HG03342 (cell line): Measurements from ENCODE around the gene CLIP1.
"Not testable (repeated sequence)": the region's sequence is repeated elsewhere in the genome, so short reads cannot be mapped to it uniquely, and the experiment has no call there.

Source experiments
- ATAC-seq: cut with Tn5 transposase; IDR thresholded peaks from one replicate; pipeline ENCODE4 v1.9.1; 2021; ENCODE audit warnings: mild to moderate bottlenecking, moderate library complexity; ENCODE audit not compliant: unreplicated experiment

CLIP1 gene

GRCh38 chr12:122362755-122363154, 59.7 kb downstream of the CLIP1 start:
- ATAC-seq, result no peak

DNA sequence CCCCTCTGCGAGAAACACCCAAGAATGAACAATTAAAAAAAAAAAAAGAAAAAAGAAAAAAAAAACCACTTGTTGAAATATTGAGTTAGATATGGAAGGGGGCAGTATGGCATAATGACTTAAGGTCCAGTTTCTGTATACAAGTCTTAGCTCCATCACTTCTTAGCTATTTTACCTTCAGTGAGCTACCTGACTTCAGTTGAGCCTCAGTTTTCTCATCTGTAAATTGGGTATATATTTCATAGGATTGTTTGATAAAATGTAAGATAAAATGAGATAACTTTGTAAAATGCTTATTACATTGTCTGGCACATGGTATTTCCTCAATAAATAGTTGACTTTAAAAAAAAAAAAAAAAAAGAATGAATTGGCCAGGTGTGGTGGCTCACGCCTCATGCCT, 64.1 kb downstream of the CLIP1 start:
- ATAC-seq, result not testable (repeated sequence)

DNA sequence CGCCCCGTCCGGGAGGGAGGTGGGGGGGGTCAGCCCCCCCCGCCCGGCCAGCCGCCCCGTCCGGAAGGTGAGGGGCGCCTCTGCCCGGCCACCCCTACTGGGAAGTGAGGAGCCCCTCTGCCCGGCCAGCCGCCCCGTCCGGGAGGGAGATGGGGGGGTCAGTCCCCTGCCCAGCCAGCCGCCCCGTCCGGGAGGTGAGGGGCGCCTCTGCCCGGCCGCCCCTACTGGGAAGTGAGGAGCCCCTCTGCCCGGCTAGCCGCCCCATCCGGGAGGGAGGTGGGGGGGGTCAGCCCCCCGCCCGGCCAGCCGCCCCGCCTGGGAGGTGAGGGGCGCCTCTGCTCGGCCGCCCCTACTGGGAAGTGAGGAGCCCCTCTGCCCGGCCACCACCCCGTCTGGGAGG, 64.9 kb downstream of the CLIP1 start:
- not testable (repeated sequence) for ATAC-seq

- ATAC-seq, result not testable (repeated sequence)
Observed at GRCh38 chr12:122356991-122357390, 65.5 kb downstream of the CLIP1 start.

DNA sequence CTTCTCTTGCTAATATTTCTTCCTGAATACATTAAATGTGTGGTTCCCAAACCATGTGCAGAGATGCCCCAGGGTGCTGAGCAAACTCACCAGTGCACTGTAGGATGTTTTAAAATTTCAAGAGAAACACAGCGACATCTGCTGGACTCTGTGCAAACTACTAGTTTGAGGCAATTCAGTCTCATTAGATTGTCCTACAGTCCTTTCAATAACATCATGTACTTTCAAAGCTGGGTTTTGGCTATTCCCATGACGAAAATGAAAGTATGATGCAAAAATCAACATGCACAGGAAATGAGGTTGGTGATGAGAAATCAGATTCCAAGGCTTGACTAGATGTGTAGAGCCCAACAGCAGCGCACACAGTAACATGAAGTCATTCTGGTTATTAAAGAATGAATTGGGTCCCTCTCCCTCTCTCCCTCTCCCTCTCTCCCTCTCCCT, 66.3 kb downstream of the CLIP1 start:
- no peak for ATAC-seq

GRCh38 chr12:122355706-122356105, 66.8 kb downstream of the CLIP1 start:
- no peak for ATAC-seq

DNA sequence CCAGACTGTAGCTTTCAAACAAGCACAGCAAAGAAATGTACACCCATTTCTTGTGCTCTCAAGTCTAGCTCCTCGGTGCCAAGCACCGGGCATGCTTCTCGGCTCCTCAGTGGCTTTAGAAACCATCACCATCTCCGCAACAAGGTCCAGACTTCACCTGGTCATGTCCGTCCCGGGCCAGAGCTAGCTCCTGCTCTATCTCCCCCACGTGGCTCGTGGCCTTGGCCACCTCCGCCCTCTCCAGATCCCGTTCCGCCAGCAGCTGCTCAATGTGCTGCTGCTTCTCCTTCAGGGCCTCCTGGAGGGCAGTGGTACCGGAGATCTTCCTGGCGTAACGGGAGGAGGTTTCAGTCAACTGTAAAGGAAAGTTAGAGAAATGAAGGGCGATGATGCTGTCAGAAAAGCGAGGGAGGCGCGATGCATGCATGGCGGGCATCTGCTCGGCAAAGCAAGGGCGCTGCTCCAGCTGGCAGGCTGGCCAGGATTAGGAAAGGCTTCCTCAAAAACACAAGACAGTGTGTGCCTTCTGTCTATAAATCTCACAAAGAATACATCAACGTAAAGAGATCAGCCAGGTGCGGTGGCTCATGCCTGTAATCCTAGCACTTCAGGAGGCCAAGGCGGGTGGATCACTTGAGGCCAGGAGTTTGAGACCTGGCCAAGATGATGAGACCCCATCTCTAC, 67.4 kb downstream of the CLIP1 start:
- no peak for ATAC-seq

DNA sequence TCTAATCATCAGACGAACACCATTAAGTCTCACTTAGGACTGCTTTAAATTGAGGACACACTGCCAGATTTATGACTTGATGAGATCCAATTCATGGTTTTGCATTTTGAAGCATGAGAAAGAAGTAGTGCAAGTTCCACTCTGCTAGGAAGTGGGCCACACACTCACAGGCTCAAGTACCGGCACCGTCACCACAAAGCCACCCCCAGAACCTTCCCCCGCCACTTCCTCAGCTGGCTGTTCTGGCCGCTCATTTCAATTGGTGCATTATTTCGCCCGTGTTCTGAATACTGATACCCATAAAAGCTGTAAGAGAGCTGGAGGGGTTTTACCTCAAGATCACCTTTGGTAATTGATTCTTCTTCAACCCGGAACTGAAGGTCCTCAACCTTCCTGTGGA, 70.1 kb downstream of the CLIP1 start:
- ATAC-seq, result no peak

- no peak for ATAC-seq
Observed at GRCh38 chr12:122350141-122350848, 72.2 kb downstream of the CLIP1 start.

GRCh38 chr12:122349078-122349477, 73.4 kb downstream of the CLIP1 start:
- ATAC-seq, result no peak

DNA sequence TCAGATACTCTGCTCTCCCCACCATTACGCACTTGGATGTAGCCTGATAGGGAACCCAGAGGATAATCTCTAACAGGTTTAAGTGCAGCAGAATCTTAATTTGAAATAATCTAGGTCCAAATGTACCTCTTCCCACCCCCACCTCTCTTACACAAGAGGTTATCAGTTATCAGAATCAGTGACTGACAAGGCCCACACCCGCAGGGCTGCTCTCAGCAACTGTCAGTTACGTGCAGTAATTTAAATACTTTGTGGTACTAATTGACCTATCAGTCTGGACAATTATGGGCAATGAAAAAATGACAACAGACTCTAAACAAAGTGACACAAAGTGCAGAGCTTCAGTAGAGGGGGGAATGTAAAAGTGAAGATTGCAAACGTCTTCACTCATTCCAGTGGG, 74.0 kb downstream of the CLIP1 start:
- no peak for ATAC-seq

GRCh38 chr12:122346054-122346453, 76.4 kb downstream of the CLIP1 start:
- no peak for ATAC-seq

DNA sequence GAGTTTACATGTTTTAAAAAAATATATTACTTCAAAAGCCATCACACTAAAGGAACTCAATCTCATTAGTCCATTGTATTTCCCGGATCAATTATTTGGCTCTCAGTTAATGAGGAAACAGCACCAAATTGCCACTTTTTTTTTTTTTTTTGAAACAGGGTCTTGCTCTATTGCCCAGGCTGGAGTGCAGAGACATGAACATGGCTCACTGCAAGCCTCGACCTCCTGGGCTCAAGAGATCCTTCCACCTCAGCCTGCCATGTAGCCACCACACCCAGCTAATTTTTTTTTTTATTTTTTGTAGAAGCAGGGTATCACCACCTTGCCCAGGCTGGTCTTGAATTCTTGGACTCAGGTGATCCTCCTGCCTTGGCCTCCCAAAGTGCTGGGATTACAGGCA, 77.4 kb downstream of the CLIP1 start:
- no peak for ATAC-seq

- no peak for ATAC-seq
Observed at GRCh38 chr12:122336015-122336946, 86.2 kb downstream of the CLIP1 start.

GRCh38 chr12:122333142-122334087, 89.1 kb downstream of the CLIP1 start:
- no peak for ATAC-seq

GRCh38 chr12:122327494-122328385, 94.7 kb downstream of the CLIP1 start:
- ATAC-seq, result no peak

GRCh38 chr12:122327014-122327413, 95.5 kb downstream of the CLIP1 start:
- ATAC-seq, result no peak

GRCh38 chr12:122326586-122326985, 95.9 kb downstream of the CLIP1 start:
- no peak for ATAC-seq

DNA sequence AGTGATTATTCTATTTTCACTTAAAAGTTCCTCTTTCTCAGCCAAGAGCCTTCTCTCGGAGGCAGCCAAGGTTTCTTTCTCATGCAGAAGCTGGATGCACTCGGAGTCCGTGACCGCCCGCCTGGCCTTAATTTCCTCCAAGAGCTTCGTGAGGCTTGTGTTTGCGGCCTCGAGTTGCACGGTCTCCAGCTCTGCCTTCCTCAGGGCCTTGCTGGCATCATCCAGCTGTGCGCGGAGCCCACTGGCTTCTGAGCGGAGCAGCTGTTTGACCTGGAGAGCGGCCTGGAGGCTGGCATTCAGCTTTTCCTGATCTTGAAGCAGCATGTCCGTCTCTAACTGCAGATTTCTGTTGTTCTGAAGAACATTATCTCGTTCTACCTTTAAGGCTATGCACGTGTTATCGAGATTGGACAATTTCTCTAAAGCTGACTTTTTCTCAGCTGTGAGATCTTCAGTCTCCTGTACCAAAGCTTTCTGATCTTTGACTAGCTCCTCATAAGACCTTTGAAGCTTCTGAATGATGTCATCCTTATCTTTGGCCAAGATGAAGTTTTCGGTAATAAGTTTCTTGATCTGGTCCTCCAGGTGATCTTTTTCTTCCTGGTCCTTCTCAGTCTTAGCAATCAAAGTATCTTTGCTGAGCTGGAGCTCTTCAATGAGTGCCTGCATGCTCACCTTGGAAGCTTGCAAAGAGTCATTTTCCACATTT, 99.0 kb downstream of the CLIP1 start:
- ATAC-seq, result no peak
